PC-3 (cell line): ENCODE results near the gene STXBP6. TPM values are rescaled to one million over a fixed set of nuclear protein-coding genes. Genes with fewer than 3 reads are reported as not detected.

Experiments used
- ATAC-seq: fragments of 200-7000 bp; cut with Tn5 transposase; 2 replicates; pipeline ENCODE4 v1.9.1; 2020; ENCODE audit warnings: mild to moderate bottlenecking, moderate library complexity
- BruUV-seq: library from RNA; stranded (reverse); fragments of 400-500 nt; replicated peaks from 2 replicates; lab custom pipeline; 2021; lab: Mats Ljungman, UMichigan
- CTCF ChIA-PET: fragments of 300-600 bp; sonication (Branson Sonifier 250); formaldehyde crosslinking; loops from one replicate; lab custom pipeline; 2022; ENCODE audit warnings: antibody characterized with exemption; lab: Charles Lee
- POLR2A ChIA-PET: fragments of 300-600 bp; sonication (Branson Sonifier 250); formaldehyde crosslinking; loops from one replicate; lab custom pipeline; 2022; ENCODE audit warnings: antibody characterized with exemption; ENCODE audit not compliant: unreplicated experiment; lab: Charles Lee
- DNase-seq: peaks from one replicate; pipeline ENCODE4 v3.0.0-alpha.2; 2015
- H2AFZ ChIP-seq: fragments of 300-600 bp; sonication (generic); 2 replicates; pipeline ENCODE4 v1.6.0; 2016; ENCODE audit warnings: antibody characterized with exemption, low read length
- H3F3A ChIP-seq: fragments of 300-600 bp; sonication (generic); one replicate; pipeline ENCODE4 v1.6.0; 2017; ENCODE audit warnings: antibody characterized with exemption, low read length, control low read depth, mild to moderate bottlenecking; ENCODE audit not compliant: unreplicated experiment
- H3K27ac ChIP-seq: fragments of 300-600 bp; sonication (generic); 2 replicates; pipeline ENCODE4 v1.5.1; 2016; ENCODE audit warnings: mild to moderate bottlenecking, low read length
- H3K27me3 ChIP-seq: fragments of 300-600 bp; sonication (generic); 2 replicates; pipeline ENCODE4 v1.6.1; 2016; ENCODE audit warnings: low read length, mixed read lengths
- H3K36me3 ChIP-seq: fragments of 300-600 bp; sonication (generic); 2 replicates; pipeline ENCODE4 v1.6.1; 2016; ENCODE audit warnings: low read depth, mixed run types, low read length, mixed read lengths
- H3K4me1 ChIP-seq: fragments of 300-600 bp; sonication (generic); 2 replicates; pipeline ENCODE4 v1.5.1; 2016; ENCODE audit warnings: low read length; ENCODE audit not compliant: insufficient read depth
- H3K4me2 ChIP-seq: fragments of 300-600 bp; sonication (generic); 2 replicates; pipeline ENCODE4 v1.6.0; 2016; ENCODE audit warnings: low read length
- H3K4me3 ChIP-seq: fragments of 300-600 bp; sonication (generic); 2 replicates; pipeline ENCODE4 v1.5.1; 2016; ENCODE audit warnings: mild to moderate bottlenecking, low read length, mixed read lengths
- H3K79me2 ChIP-seq: fragments of 300-600 bp; sonication (generic); 2 replicates; pipeline ENCODE4 v1.6.1; 2017; ENCODE audit warnings: low read length, mixed read lengths
- H3K9ac ChIP-seq: fragments of 300-600 bp; sonication (generic); 2 replicates; pipeline ENCODE4 v1.6.0; 2016; ENCODE audit warnings: mild to moderate bottlenecking, low read length
- H3K9me2 ChIP-seq: fragments of 300-600 bp; sonication (generic); replicated peaks from 2 replicates; pipeline ENCODE4 v1.6.1; 2016; ENCODE audit warnings: mixed run types, low read length, mixed read lengths
- H3K9me3 ChIP-seq: fragments of 300-600 bp; sonication (generic); 2 replicates; pipeline ENCODE4 v1.6.1; 2016; ENCODE audit warnings: low read length, mixed read lengths
- H4K20me1 ChIP-seq: fragments of 300-600 bp; sonication (generic); 2 replicates; pipeline ENCODE4 v1.6.1; 2016; ENCODE audit warnings: low read length, mixed read lengths
- CTCF ChIP-seq: fragments of 300-600 bp; sonication (generic); conservative IDR thresholded peaks from 2 replicates; pipeline ENCODE4 v1.5.1; 2017; ENCODE audit warnings: antibody characterized with exemption, low read depth, mild to moderate bottlenecking, low read length
- EZH2 ChIP-seq: fragments of 300-600 bp; sonication (generic); IDR thresholded peaks from one replicate; pipeline ENCODE4 v1.6.1; 2017; ENCODE audit warnings: antibody characterized with exemption, mild to moderate bottlenecking, low read length; ENCODE audit not compliant: unreplicated experiment
- EZH2phosphoT487 ChIP-seq: fragments of 300-600 bp; sonication (generic); IDR thresholded peaks from 2 replicates; pipeline ENCODE4 v1.6.1; 2018; ENCODE audit warnings: mild to moderate bottlenecking, antibody characterized with exemption, low read length, borderline replicate concordance
- intact Hi-C: fragments of 100-400 bp; cut with micrococcal nuclease; formaldehyde crosslinking; loops from 2 replicates; pipeline ENCODE4 v1.9.0; 2023
- total RNA-seq: library from RNA; depleted of rRNA; stranded (reverse); fragments of >200 nt; gene quantifications from 2 replicates; pipeline ENCODE4 v1.2.3, GENCODE V29; 2014

The STXBP6 gene
- total RNA-seq, 1 experiment from 2014 or later = 0.40 TPM

GRCh38 chr14:24868389-24868788 is 181.6 kb downstream of the STXBP6 start:
- BruUV-seq = no TSS peak
- H4K20me1 ChIP-seq = no peaks in the 10 kb centered on the region

GRCh38 chr14:24866067-24866639 is 183.8 kb downstream of the STXBP6 start:
- intact Hi-C loops = no loop called here
- no peak overlapping the region for H3K27ac ChIP-seq
- no peaks in the 10 kb centered on the region for H3K4me1 ChIP-seq
- H3K9ac ChIP-seq = no peak overlapping the region
- CTCF ChIA-PET = no interaction called here
- H3K36me3 ChIP-seq = no peaks in the 10 kb centered on the region
- no TSS peak for BruUV-seq
- no peaks in the 10 kb centered on the region for H3K27me3 ChIP-seq
- H3K4me3 ChIP-seq = no peak overlapping the region
- no peaks in the 10 kb centered on the region for H4K20me1 ChIP-seq
- no peak overlapping the region for H3K4me2 ChIP-seq
- POLR2A ChIA-PET = no interaction called here
- DNase-seq (no peak), ATAC-seq (no peak)
- H3K9me3 ChIP-seq = no peaks in the 10 kb centered on the region
- no peak for TF ChIP-seq CTCF
- no peak for TF ChIP-seq EZH2
- TF ChIP-seq EZH2phosphoT487 = no peak
- no peaks in the 10 kb centered on the region for H3K79me2 ChIP-seq
- H3F3A ChIP-seq = no peaks in the 10 kb centered on the region
- H2AFZ ChIP-seq = no peak overlapping the region
- H3K9me2 ChIP-seq = no peaks in the 10 kb centered on the region

More at GRCh38 chr14:24868389-24868788, 181.6 kb downstream of the STXBP6 start:
- no peaks in the 10 kb centered on the region for H3K79me2 ChIP-seq
- no peaks in the 10 kb centered on the region for H3K4me1 ChIP-seq
- intact Hi-C loops = no loop called here
- ChIA-PET CTCF (no interaction called here), POLR2A (no interaction called here)
- H3K9ac ChIP-seq = no peak overlapping the region
- H3K9me2 ChIP-seq = no peaks in the 10 kb centered on the region
- ATAC-seq = no peak
- DNase-seq = no peak
- no peak overlapping the region for H3K4me3 ChIP-seq
- TF ChIP-seq EZH2phosphoT487 = no peak
- no peak for TF ChIP-seq CTCF
- no peak for TF ChIP-seq EZH2
- no peaks in the 10 kb centered on the region; the same call in 1 of the 2 replicates for H3K27me3 ChIP-seq
- no peak overlapping the region for H3K4me2 ChIP-seq
- H3K9me3 ChIP-seq = no peaks in the 10 kb centered on the region
- no peak overlapping the region for H3K27ac ChIP-seq
- H2AFZ ChIP-seq = no peak overlapping the region
- H3K36me3 ChIP-seq = no peaks in the 10 kb centered on the region
- no peaks in the 10 kb centered on the region for H3F3A ChIP-seq

- H3K36me3 ChIP-seq = no peaks in the 10 kb centered on the region
- H3K27me3 ChIP-seq = no peaks in the 10 kb centered on the region
- TF ChIP-seq CTCF (no peak), EZH2phosphoT487 (no peak), EZH2 (no peak)
- no peaks in the 10 kb centered on the region for H3K9me3 ChIP-seq
- ChIA-PET POLR2A (no interaction called here), CTCF (no interaction called here)
- H3K4me3 ChIP-seq = no peak overlapping the region
- no peak overlapping the region for H3K9ac ChIP-seq
- no peaks in the 10 kb centered on the region for H3K4me1 ChIP-seq
- intact Hi-C loops = no loop called here
- H3K27ac ChIP-seq = no peak overlapping the region
- H3K79me2 ChIP-seq = no peaks in the 10 kb centered on the region
- ATAC-seq = no peak
- no peaks in the 10 kb centered on the region for H4K20me1 ChIP-seq
- H3F3A ChIP-seq = no peaks in the 10 kb centered on the region
- no peak overlapping the region for H2AFZ ChIP-seq
- H3K4me2 ChIP-seq = no peak overlapping the region
- no peak for DNase-seq
- H3K9me2 ChIP-seq = no peaks in the 10 kb centered on the region
- no TSS peak for BruUV-seq
Observed at GRCh38 chr14:24863968-24864684, 185.8 kb downstream of the STXBP6 start.
